Sigmoid colon (tissue), 4 donors: ENCODE data around the gene CUEDC1.

Source experiments
- EP300 ChIP-seq, 4 donors: sonication (generic); formaldehyde crosslinking; IDR thresholded peaks; one replicate each; pipeline ENCODE4 v1.6.1; 2017; ENCODE audit warnings: antibody characterized with exemption in 4 of 4
- POLR2A ChIP-seq, 2 donors: fragments of 450-650 bp; IDR thresholded peaks; one replicate each; pipeline ENCODE4 v1.6.1; 2016; ENCODE audit warnings: antibody characterized with exemption in 2 of 2, mild to moderate bottlenecking in 2 of 2, moderate library complexity in 2 of 2
- POLR2AphosphoS5 ChIP-seq, 4 donors: sonication (generic); formaldehyde crosslinking; IDR thresholded peaks; one replicate each; pipeline ENCODE4 v1.6.1; 2017; ENCODE audit warnings: antibody characterized with exemption in 4 of 4
- TF ChIP-seq, protein P1 (sequence below), 4 experiments: fragments of 450-650 bp in 3 of 4; fragments of 200-600 bp in 1 of 4; IDR thresholded peaks; one replicate each; pipeline ENCODE4 v1.5.1; 2016 to 2019; ENCODE audit warnings: antibody characterized with exemption in 4 of 4, mild to moderate bottlenecking in 3 of 4, moderate library complexity in 2 of 4

DNA sequence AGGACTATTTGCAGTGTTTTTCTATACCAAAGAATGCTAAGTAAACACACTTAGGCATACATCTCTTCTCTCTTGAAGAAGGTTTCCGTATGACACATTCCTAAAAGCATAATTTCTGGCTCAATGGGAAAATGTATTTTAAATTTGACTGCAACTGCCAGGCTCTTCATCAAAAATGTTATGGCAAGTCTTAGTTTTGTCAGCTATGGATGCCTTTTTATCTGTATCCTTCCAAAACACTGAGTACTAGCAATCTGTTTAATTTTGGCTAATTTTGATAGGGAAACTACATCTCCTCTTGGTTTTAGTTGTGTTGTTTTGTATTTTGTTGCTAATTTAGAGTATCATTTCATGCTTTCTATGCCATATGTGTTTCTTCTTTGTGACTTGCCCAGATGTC is 140.8 kb downstream of the CUEDC1 start:
- TF ChIP-seq POLR2A (IDR thresholded peaks at IDR 0.05) (no peak), EP300 (IDR thresholded peaks at IDR 0.05) (no peak), POLR2AphosphoS5 (IDR thresholded peaks at IDR 0.05) (no peak)
- TF ChIP-seq, protein P1, sequence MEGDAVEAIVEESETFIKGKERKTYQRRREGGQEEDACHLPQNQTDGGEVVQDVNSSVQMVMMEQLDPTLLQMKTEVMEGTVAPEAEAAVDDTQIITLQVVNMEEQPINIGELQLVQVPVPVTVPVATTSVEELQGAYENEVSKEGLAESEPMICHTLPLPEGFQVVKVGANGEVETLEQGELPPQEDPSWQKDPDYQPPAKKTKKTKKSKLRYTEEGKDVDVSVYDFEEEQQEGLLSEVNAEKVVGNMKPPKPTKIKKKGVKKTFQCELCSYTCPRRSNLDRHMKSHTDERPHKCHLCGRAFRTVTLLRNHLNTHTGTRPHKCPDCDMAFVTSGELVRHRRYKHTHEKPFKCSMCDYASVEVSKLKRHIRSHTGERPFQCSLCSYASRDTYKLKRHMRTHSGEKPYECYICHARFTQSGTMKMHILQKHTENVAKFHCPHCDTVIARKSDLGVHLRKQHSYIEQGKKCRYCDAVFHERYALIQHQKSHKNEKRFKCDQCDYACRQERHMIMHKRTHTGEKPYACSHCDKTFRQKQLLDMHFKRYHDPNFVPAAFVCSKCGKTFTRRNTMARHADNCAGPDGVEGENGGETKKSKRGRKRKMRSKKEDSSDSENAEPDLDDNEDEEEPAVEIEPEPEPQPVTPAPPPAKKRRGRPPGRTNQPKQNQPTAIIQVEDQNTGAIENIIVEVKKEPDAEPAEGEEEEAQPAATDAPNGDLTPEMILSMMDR (IDR thresholded peaks at IDR 0.05), result no peak
